ENCODE measurements around the gene SASH1.
A peak's percentile ranks its signal among the peaks of the same experiment; 100 is the strongest.

SASH1 gene

GRCh38 chr6:148501178-148501590 is 158.5 kb downstream of the SASH1 start:
- ATAC-seq = no peak

GRCh38 chr6:148502083-148502772 is 159.6 kb downstream of the SASH1 start:
- no peak for ATAC-seq

GRCh38 chr6:148502773-148503135 is 160.1 kb downstream of the SASH1 start:
- ATAC-seq = no peak

GRCh38 chr6:148503703-148504102 is 161.1 kb downstream of the SASH1 start:
- ATAC-seq = no peak

- ATAC-seq = no peak
Measured at GRCh38 chr6:148507774-148508173, 165.1 kb downstream of the SASH1 start.

GRCh38 chr6:148508401-148509041 is 165.9 kb downstream of the SASH1 start:
- no peak for ATAC-seq

- ATAC-seq = no peak
Measured at GRCh38 chr6:148509119-148509799, 166.6 kb downstream of the SASH1 start.

- peak in 1 of 2 donors; percentile 21 for ATAC-seq
Measured at GRCh38 chr6:148509800-148510581, 167.4 kb downstream of the SASH1 start.

- no peak for ATAC-seq
Measured at GRCh38 chr6:148513145-148514071, 170.8 kb downstream of the SASH1 start.

- no peak for ATAC-seq
Measured at GRCh38 chr6:148514091-148514845, 171.6 kb downstream of the SASH1 start.

- ATAC-seq = no peak
Measured at GRCh38 chr6:148516217-148516616, 173.6 kb downstream of the SASH1 start.

- ATAC-seq = no peak
Measured at GRCh38 chr6:148516617-148517016, 174.0 kb downstream of the SASH1 start.

- ATAC-seq = no peak
Measured at GRCh38 chr6:148517470-148517869, 174.8 kb downstream of the SASH1 start.

GRCh38 chr6:148518511-148519156 is 176.0 kb downstream of the SASH1 start:
- no peak for ATAC-seq

- ATAC-seq = peak; percentile 9 to 49
Measured at GRCh38 chr6:148520109-148520841, 177.6 kb downstream of the SASH1 start.

- ATAC-seq = no peak
Measured at GRCh38 chr6:148521158-148521557, 178.5 kb downstream of the SASH1 start.

- peak; percentile 40 to 65 for ATAC-seq
Measured at GRCh38 chr6:148521586-148521985, 178.9 kb downstream of the SASH1 start.

GRCh38 chr6:148523048-148523447 is 180.4 kb downstream of the SASH1 start:
- ATAC-seq = no peak

- no peak for ATAC-seq
Measured at GRCh38 chr6:148523551-148523950, 180.9 kb downstream of the SASH1 start.

GRCh38 chr6:148524471-148524882 is 181.8 kb downstream of the SASH1 start:
- ATAC-seq = no peak
